H1 (cell line): ENCODE measurements around the gene LRRC55. TPM values are rescaled to one million over a fixed set of nuclear protein-coding genes. Genes with fewer than 3 reads are reported as not detected.

Source experiments
- CTCF ChIA-PET: fragments of 300-600 bp; sonication (Branson Sonifier 250); formaldehyde crosslinking; loops from one replicate; lab custom pipeline; 2021; ENCODE audit not compliant: partially characterized antibody; lab: Charles Lee
- POLR2A ChIA-PET: fragments of 300-600 bp; sonication (Branson Sonifier 250); formaldehyde crosslinking; loops from one replicate; lab custom pipeline; 2021; ENCODE audit warnings: inconsistent platforms; ENCODE audit not compliant: partially characterized antibody; lab: Charles Lee
- DNase-seq, 2 experiments: peaks; one replicate each; pipeline versions ENCODE4 v3.0.0 to v3.0.0-alpha.2; 2010 to 2022; ENCODE audit warnings: low spot score in 2 of 2, low read depth in 1 of 2, mixed read lengths in 1 of 2
- FAIRE-seq: peaks from 2 replicates; lab custom pipeline; 2011; peaks lifted over from hg19 to GRCh38; lab: Jason Lieb, UNC
- H2AFZ ChIP-seq: 2 replicates; pipeline ENCODE4 v1.8.1; 2012; ENCODE audit warnings: low read length, inconsistent platforms
- H2AK5ac ChIP-seq: 2 replicates; pipeline ENCODE4 v1.6.1; 2013; ENCODE audit warnings: low read depth, low read length
- H2BK120ac ChIP-seq: replicated peaks from 2 replicates; pipeline ENCODE3; 2013; ENCODE audit warnings: low read depth, low read length, inconsistent platforms
- H2BK12ac ChIP-seq: 2 replicates; pipeline ENCODE4 v1.6.1; 2013; ENCODE audit warnings: low read depth, low read length
- H2BK15ac ChIP-seq: 2 replicates; pipeline ENCODE4 v1.6.1; 2013; ENCODE audit warnings: low read length
- H2BK20ac ChIP-seq: 2 replicates; pipeline ENCODE4 v1.6.1; 2013; ENCODE audit warnings: low read length
- H2BK5ac ChIP-seq: 2 replicates; pipeline ENCODE4 v1.6.1; 2013; ENCODE audit warnings: low read depth, low read length
- H3K14ac ChIP-seq: 2 replicates; pipeline ENCODE4 v1.6.1; 2013; ENCODE audit warnings: inconsistent platforms; ENCODE audit not compliant: insufficient read length
- H3K18ac ChIP-seq: 2 replicates; pipeline ENCODE4 v1.6.1; 2013; ENCODE audit warnings: low read length; ENCODE audit errors: extremely low read depth
- H3K23ac ChIP-seq: 2 replicates; pipeline ENCODE4 v1.6.1; 2013; ENCODE audit warnings: inconsistent platforms; ENCODE audit not compliant: insufficient read length
- H3K23me2 ChIP-seq: 2 replicates; pipeline ENCODE4 v1.6.1; 2013; ENCODE audit warnings: low read depth, low read length
- H3K27ac ChIP-seq: 2 replicates; pipeline ENCODE4 v1.6.1; 2011; ENCODE audit warnings: low read depth, low read length, inconsistent platforms
- H3K27me3 ChIP-seq, 4 experiments: replicated peaks in 1 of 4; 1 replicate in 1 of 4; 2 replicates in 3 of 4; pipeline versions ENCODE4 v1.6.1 to v1.8.1; 2011 to 2013; ENCODE audit warnings: low read length in 3 of 4, mild to moderate bottlenecking in 3 of 4, inconsistent platforms in 2 of 4, mixed read lengths in 2 of 4, moderate library complexity in 1 of 4; ENCODE audit not compliant: control insufficient read depth in 3 of 4, insufficient read depth in 3 of 4; ENCODE audit errors: extremely low read depth in 1 of 4
- H3K36me3 ChIP-seq, 4 experiments: 2 replicates each; pipeline versions ENCODE4 v1.6.1 to v1.8.1; 2011 to 2013; ENCODE audit warnings: mild to moderate bottlenecking in 4 of 4, low read length in 3 of 4, moderate library complexity in 2 of 4, control low read depth in 1 of 4, inconsistent platforms in 1 of 4; ENCODE audit not compliant: insufficient read depth in 4 of 4, control insufficient read depth in 2 of 4
- H3K4ac ChIP-seq: replicated peaks from 2 replicates; pipeline ENCODE3; 2013; ENCODE audit warnings: low read length, low read depth, mixed read lengths, inconsistent platforms; ENCODE audit not compliant: insufficient read length
- H3K4me1 ChIP-seq, 4 experiments: replicated peaks in 1 of 4; 1 replicate in 1 of 4; 2 replicates in 3 of 4; pipeline versions ENCODE4 v1.6.1 to v1.8.1; 2011 to 2013; ENCODE audit warnings: low read length in 3 of 4, inconsistent platforms in 2 of 4, mixed read lengths in 1 of 4; ENCODE audit not compliant: insufficient read depth in 4 of 4, control insufficient read depth in 3 of 4
- H3K4me2 ChIP-seq, 2 experiments: 2 replicates each; pipeline versions ENCODE4 v1.6.1 to v1.8.1; 2011 to 2013; ENCODE audit warnings: low read depth in 2 of 2, low read length in 2 of 2, control low read depth in 1 of 2, inconsistent platforms in 1 of 2, mild to moderate bottlenecking in 1 of 2; ENCODE audit not compliant: insufficient read depth in 1 of 2
- H3K4me3 ChIP-seq, 4 experiments: fragments of 200-600, 300-600 bp in 1 of 4; sonication (generic), shearing (Covaris generic), sonication (Bioruptor Twin) in 1 of 4; 2 replicates each; pipeline versions ENCODE4 v1.5.1 to v1.8.1; 2011 to 2016; ENCODE audit warnings: low read length in 4 of 4, low read depth in 3 of 4, control low read depth in 2 of 4, inconsistent platforms in 2 of 4, mild to moderate bottlenecking in 2 of 4, mixed read lengths in 1 of 4, moderate library complexity in 1 of 4; ENCODE audit not compliant: insufficient read depth in 2 of 4; ENCODE audit errors: extremely low read depth in 1 of 4
- H3K56ac ChIP-seq: replicated peaks from 2 replicates; pipeline ENCODE3; 2013; ENCODE audit warnings: low read depth, mild to moderate bottlenecking, mixed read lengths, low read length, inconsistent platforms; ENCODE audit not compliant: insufficient read length
- H3K79me1 ChIP-seq: 2 replicates; pipeline ENCODE4 v1.6.1; 2013; ENCODE audit warnings: low read depth, low read length, control low read depth
- H3K79me2 ChIP-seq, 2 experiments: 2 replicates each; pipeline versions ENCODE4 v1.6.1 to v1.8.1; 2012 to 2013; ENCODE audit warnings: low read length in 2 of 2, mild to moderate bottlenecking in 2 of 2, inconsistent platforms in 1 of 2; ENCODE audit not compliant: insufficient read depth in 2 of 2, control insufficient read depth in 1 of 2
- H3K9ac ChIP-seq, 4 experiments: replicated peaks in 1 of 4; 1 replicate in 1 of 4; 2 replicates in 3 of 4; pipeline versions ENCODE4 v1.6.1 to v1.8.1; 2011 to 2013; ENCODE audit warnings: low read depth in 3 of 4, low read length in 3 of 4, control low read depth in 2 of 4, mild to moderate bottlenecking in 2 of 4, moderate library complexity in 2 of 4, inconsistent platforms in 1 of 4; ENCODE audit errors: extremely low read depth in 1 of 4
- H3K9me3 ChIP-seq, 2 experiments: 2 replicates each; pipeline versions ENCODE4 v1.6.1 to v1.8.1; 2012 to 2013; ENCODE audit warnings: mild to moderate bottlenecking in 2 of 2, moderate library complexity in 2 of 2, control low read depth in 1 of 2, inconsistent platforms in 1 of 2, low read depth in 1 of 2, low read length in 1 of 2, mixed read lengths in 1 of 2; ENCODE audit not compliant: insufficient read depth in 2 of 2
- H4K20me1 ChIP-seq, 2 experiments: replicated peaks in 1 of 2; 2 replicates each; pipeline versions ENCODE3 to v1.8.1; 2011 to 2013; ENCODE audit warnings: inconsistent platforms in 2 of 2, low read length in 2 of 2, mild to moderate bottlenecking in 1 of 2; ENCODE audit not compliant: insufficient read depth in 2 of 2, control insufficient read depth in 1 of 2
- H4K5ac ChIP-seq: 2 replicates; pipeline ENCODE4 v1.6.1; 2013; ENCODE audit warnings: low read length, low read depth, mixed read lengths, inconsistent platforms; ENCODE audit not compliant: insufficient read length
- H4K8ac ChIP-seq: 2 replicates; pipeline ENCODE4 v1.8.0; 2013; ENCODE audit warnings: mild to moderate bottlenecking, moderate library complexity, low read length, inconsistent platforms; ENCODE audit not compliant: insufficient read depth; ENCODE audit errors: extremely low read depth
- H4K91ac ChIP-seq: replicated peaks from 2 replicates; pipeline ENCODE3; 2013; ENCODE audit warnings: low read length, mixed read lengths, inconsistent platforms; ENCODE audit not compliant: insufficient read length
- FOSL1 ChIP-seq: IDR thresholded peaks from 2 replicates; pipeline ENCODE4 v1.6.1; 2011; ENCODE audit warnings: mild to moderate bottlenecking, low read depth, low read length, moderate library complexity; ENCODE audit not compliant: insufficient read depth
- RBBP5 ChIP-seq: IDR thresholded peaks from 2 replicates; pipeline ENCODE4 v1.7.1; 2012; ENCODE audit warnings: low read depth, mild to moderate bottlenecking, inconsistent platforms, low read length, moderate library complexity, borderline replicate concordance
- RNF2 ChIP-seq: fragments of 200-900, 300-1000 bp; sonication (generic); IDR thresholded peaks from 2 replicates; pipeline ENCODE4 v1.7.1; 2016; ENCODE audit warnings: borderline replicate concordance, low read depth, mild to moderate bottlenecking, antibody characterized with exemption, low read length; ENCODE audit not compliant: poor library complexity, severe bottlenecking; ENCODE audit errors: missing control alignments
- WGBS, 2 experiments: shearing (Covaris generic) in 1 of 2; methylation state at CpG; one replicate each; pipeline versions ENCODE4 v1.1.6 to v1.1.7; 2013 to 2015; ENCODE audit warnings: low lambda C conversion rate in 2 of 2, mixed read lengths in 2 of 2, inconsistent platforms in 1 of 2, low coverage in 1 of 2, missing lambda C conversion rate in 1 of 2; ENCODE audit not compliant: insufficient replicate concordance in 2 of 2, insufficient coverage in 1 of 2, insufficient read length in 1 of 2; ENCODE audit errors: extremely low coverage in 1 of 2, missing lambda C conversion rate in 1 of 2; 5-methylcytosine and 5-hydroxymethylcytosine counted together
- polyA plus RNA-seq, 7 experiments: library from polyadenylated mRNA; depleted of rRNA in 3 of 7; stranded (reverse) in 5 of 7; unstranded in 2 of 7; fragments of >200 nt in 5 of 7; fragments of 200-250 nt in 2 of 7; gene quantifications; 1 replicate in 5 of 7; 2 replicates in 1 of 7; 4 replicates in 1 of 7; pipeline versions ENCODE4 v1.2.1 to v1.2.3, GENCODE V29; 2011 to 2013; ENCODE audit warnings: missing spikeins in 2 of 7, mixed read lengths in 2 of 7
- total RNA-seq: library from RNA; stranded (reverse); fragmentation: NEBNext Ultra II Directional; extraction: Animal tissue kit (Norgen Biotek cat#: 25700); gene quantifications from 2 replicates; pipeline ENCODE4 v1.2.1, GENCODE V29; 2021

LRRC55 gene
- total and polyA plus RNA-seq, 2 of the 8 experiments (the other 6 are each of a cell fraction or from before 2014, with no cell fraction given): 0.62 to 1.1 TPM

DNA sequence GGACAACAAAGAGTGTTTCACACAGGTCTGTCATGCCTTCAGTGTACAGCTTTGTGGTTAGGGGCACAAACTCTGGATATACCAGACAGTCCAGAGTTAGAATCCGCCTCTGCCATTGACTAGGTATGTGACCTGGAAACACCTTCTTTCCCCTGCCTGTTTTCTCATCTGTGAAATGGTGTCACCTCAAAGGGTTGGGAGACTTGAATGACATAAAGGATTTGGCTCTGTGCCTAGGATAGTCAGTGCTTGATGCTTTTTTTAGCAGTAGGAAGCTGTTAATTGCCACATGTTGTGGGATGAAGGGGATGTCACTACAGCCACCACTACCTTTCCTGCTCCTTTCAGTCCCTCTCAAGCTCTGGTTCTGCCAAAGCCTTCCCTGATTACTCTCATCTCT lies 17.4 kb upstream of the LRRC55 start:
- Histone ChIP-seq H3K4me2 (no peak overlapping the region), H3K23ac (no peak overlapping the region), H4K91ac (no peak overlapping the region), H2AK5ac (no peak overlapping the region), H3K27me3 (no peaks in the 10 kb centered on the region), H2BK20ac (no peak overlapping the region), H3K79me1 (no peaks in the 10 kb centered on the region), H3K23me2 (no peaks in the 10 kb centered on the region), H2BK15ac (peak overlapping the region; percentile 23; the same call in 1 of the 2 replicates), H3K18ac (no peak overlapping the region), H3K9me3 (0 out of 4 replicates have a peak, but pooled peaks cover 0 to 3% of the 10 kb centered on the region in 2 experiments), H3K9ac (no peak overlapping the region), H4K20me1 (no peaks in the 10 kb centered on the region), H4K8ac (no peak overlapping the region), H4K5ac (no peak overlapping the region), H3K79me2 (no peaks in the 10 kb centered on the region), H3K4ac (no peak overlapping the region), H2AFZ (no peak overlapping the region), H3K56ac (no peak overlapping the region), H3K27ac (no peak overlapping the region), H2BK120ac (no peak overlapping the region), H2BK5ac (no peak overlapping the region), H3K36me3 (no peaks in the 10 kb centered on the region), H3K4me1 (no peaks in the 10 kb centered on the region), H3K14ac (no peak overlapping the region), H3K4me3 (no peak overlapping the region), H2BK12ac (no peak overlapping the region)
- 93% methylated on average over 1 of the region's 1 CpG; no CpG with 5 or more reads in 1 of the 2 experiments for WGBS, 2 experiments
- DNase-seq: no peak
- ChIA-PET CTCF (interaction anchor here (1.6 kb wide), 1 partner anchor 47 kb away, joined by 4 read pairs; no protein-coding TSS in a partner anchor), POLR2A (no interaction called here)
- TF ChIP-seq RNF2 (no peak), FOSL1 (no peak), RBBP5 (no peak)
- no peak for FAIRE-seq
